Activated T-helper 2 cell treated with anti-CD3 and anti-CD28 coated beads, Interferon-gamma antibody, Interleukin-2, Interleukin-4, amounts not matched to agents 10 μg/mL and 5 μg/mL and 100 μg/mL, durations not matched to agents 14 hours and 24 hours and 36 hours (primary cell): ENCODE results near the gene HTATSF1. TPM values are rescaled to one million over a fixed set of nuclear protein-coding genes. Genes with fewer than 3 reads are reported as not detected.

Experiments
- DNase-seq: peaks from one replicate; pipeline ENCODE4 v3.0.0; 2021; ENCODE audit warnings: low spot score
- H3K27ac Mint-ChIP-seq: one replicate; pipeline ENCODE4 v1.8.0; 2021; ENCODE audit warnings: mixed read lengths
- H3K27me3 Mint-ChIP-seq: one replicate; pipeline ENCODE4 v1.8.0; 2021; ENCODE audit warnings: low read depth, mixed read lengths
- H3K36me3 Mint-ChIP-seq: one replicate; pipeline ENCODE4 v1.8.0; 2021; ENCODE audit warnings: low read depth, mixed read lengths
- H3K4me1 Mint-ChIP-seq: one replicate; pipeline ENCODE4 v1.8.0; 2021; ENCODE audit warnings: low read depth, mixed read lengths
- H3K4me3 Mint-ChIP-seq: one replicate; pipeline ENCODE4 v1.8.0; 2021; ENCODE audit warnings: low read depth, mild to moderate bottlenecking, moderate library complexity, mixed read lengths
- H3K9me3 Mint-ChIP-seq: one replicate; pipeline ENCODE4 v1.8.0; 2021; ENCODE audit warnings: mixed read lengths
- intact Hi-C: fragments of 100-400 bp; cut with micrococcal nuclease; formaldehyde crosslinking; loops from one replicate; pipeline ENCODE4 v1.15.1; 2023
- total RNA-seq: library from RNA; stranded (reverse); gene quantifications from 2 replicates; pipeline ENCODE4 v1.2.3, GENCODE V29; 2022

HTATSF1 gene
- total RNA-seq, 1 donor from 2014 or later, result 47.3 TPM

GRCh38 chrX:136525738-136526606, 28.6 kb downstream of the HTATSF1 start:
- Mint-ChIP-seq H3K36me3 (no peaks in the 10 kb centered on the region), H3K4me1 (peaks cover 5% of the 10 kb centered on the region), H3K27ac (no peak overlapping the region), H3K4me3 (no peak overlapping the region), H3K9me3 (no peaks in the 10 kb centered on the region), H3K27me3 (peaks cover 2% of the 10 kb centered on the region)
- no peak for DNase-seq
- intact Hi-C loops, result no loop called here

- intact Hi-C loops, result no loop called here
- no peak for DNase-seq
- Mint-ChIP-seq H3K27ac (no peak overlapping the region), H3K27me3 (peaks cover 8% of the 10 kb centered on the region), H3K4me1 (peaks cover 2% of the 10 kb centered on the region), H3K4me3 (no peak overlapping the region), H3K9me3 (no peaks in the 10 kb centered on the region), H3K36me3 (no peaks in the 10 kb centered on the region)
These were observed 31.4 kb downstream of the HTATSF1 start for GRCh38 chrX:136528645-136529315.

GRCh38 chrX:136529795-136530194, 32.4 kb downstream of the HTATSF1 start:
- H3K27ac Mint-ChIP-seq, result no peak overlapping the region
- intact Hi-C loops, result no loop called here
- H3K4me1 Mint-ChIP-seq, result peaks cover 2% of the 10 kb centered on the region
- no peak for DNase-seq
- H3K36me3 Mint-ChIP-seq, result no peaks in the 10 kb centered on the region
- H3K27me3 Mint-ChIP-seq, result peaks cover 8% of the 10 kb centered on the region
- H3K9me3 Mint-ChIP-seq, result no peaks in the 10 kb centered on the region
- no peak overlapping the region for H3K4me3 Mint-ChIP-seq

- Mint-ChIP-seq H3K4me1 (peaks cover 2% of the 10 kb centered on the region), H3K4me3 (no peak within 1 kb of the TSS), H3K27ac (no peak within 1 kb of the TSS), H3K36me3 (no peaks in the 10 kb centered on the region), H3K9me3 (no peaks in the 10 kb centered on the region), H3K27me3 (peaks cover 11% of the 10 kb centered on the region)
- DNase-seq, result no peak
- intact Hi-C loops, result no loop called here
These were observed 34.6 kb downstream of the HTATSF1 start, which contains the start of gene VGLL1 for GRCh38 chrX:136531951-136532350. TSS of gene VGLL1 (plus strand) at chrX:136532215. CDS start at chrX:136536021, 3,806 bp downstream.

- H3K4me1 Mint-ChIP-seq, result peaks cover 6% of the 10 kb centered on the region
- DNase-seq, result no peak
- H3K9me3 Mint-ChIP-seq, result no peaks in the 10 kb centered on the region
- no peak overlapping the region for H3K27ac Mint-ChIP-seq
- H3K4me3 Mint-ChIP-seq, result no peak overlapping the region
- intact Hi-C loops, result no loop called here
- no peaks in the 10 kb centered on the region for H3K36me3 Mint-ChIP-seq
- H3K27me3 Mint-ChIP-seq, result peaks cover 9% of the 10 kb centered on the region
These were observed 36.7 kb downstream of the HTATSF1 start for GRCh38 chrX:136534131-136534530.

GRCh38 chrX:136538811-136539210, 41.4 kb downstream of the HTATSF1 start:
- DNase-seq, result no peak
- peaks cover 8% of the 10 kb centered on the region for H3K4me1 Mint-ChIP-seq
- no peak overlapping the region for H3K27ac Mint-ChIP-seq
- intact Hi-C loops, result no loop called here
- no peak overlapping the region for H3K4me3 Mint-ChIP-seq
- peaks cover 9% of the 10 kb centered on the region for H3K27me3 Mint-ChIP-seq
- no peaks in the 10 kb centered on the region for H3K36me3 Mint-ChIP-seq
- no peaks in the 10 kb centered on the region for H3K9me3 Mint-ChIP-seq

- no peak overlapping the region for H3K27ac Mint-ChIP-seq
- intact Hi-C loops, result no loop called here
- no peak for DNase-seq
- no peak overlapping the region for H3K4me3 Mint-ChIP-seq
- H3K4me1 Mint-ChIP-seq, result peaks cover 15% of the 10 kb centered on the region
- H3K27me3 Mint-ChIP-seq, result peaks cover 9% of the 10 kb centered on the region
- H3K36me3 Mint-ChIP-seq, result no peaks in the 10 kb centered on the region
- H3K9me3 Mint-ChIP-seq, result no peaks in the 10 kb centered on the region
These were observed 42.8 kb downstream of the HTATSF1 start for GRCh38 chrX:136540226-136540625.

- Mint-ChIP-seq H3K9me3 (no peaks in the 10 kb centered on the region), H3K36me3 (no peaks in the 10 kb centered on the region), H3K4me1 (peaks cover 23% of the 10 kb centered on the region), H3K4me3 (no peak overlapping the region), H3K27me3 (peaks cover 9% of the 10 kb centered on the region), H3K27ac (no peak overlapping the region)
- intact Hi-C loops, result no loop called here
- DNase-seq, result no peak
These were observed 43.9 kb downstream of the HTATSF1 start for GRCh38 chrX:136541294-136541693.

GRCh38 chrX:136542281-136542680, 44.9 kb downstream of the HTATSF1 start:
- no peak overlapping the region for H3K27ac Mint-ChIP-seq
- H3K4me1 Mint-ChIP-seq, result peaks cover 33% of the 10 kb centered on the region
- intact Hi-C loops, result no loop called here
- H3K4me3 Mint-ChIP-seq, result no peak overlapping the region
- DNase-seq, result no peak
- peaks cover 6% of the 10 kb centered on the region for H3K27me3 Mint-ChIP-seq
- no peaks in the 10 kb centered on the region for H3K36me3 Mint-ChIP-seq
- H3K9me3 Mint-ChIP-seq, result no peaks in the 10 kb centered on the region

- peak; percentile 8 for DNase-seq
- Mint-ChIP-seq H3K9me3 (no peaks in the 10 kb centered on the region), H3K27ac (peak overlapping the region; percentile 60), H3K4me1 (peaks cover 34% of the 10 kb centered on the region), H3K36me3 (no peaks in the 10 kb centered on the region), H3K4me3 (no peak overlapping the region), H3K27me3 (no peaks in the 10 kb centered on the region)
- intact Hi-C loops, result no loop called here
These were observed 49.0 kb downstream of the HTATSF1 start for GRCh38 chrX:136546371-136546781.

GRCh38 chrX:136549226-136549625, 51.8 kb downstream of the HTATSF1 start:
- Mint-ChIP-seq H3K4me3 (no peak overlapping the region), H3K9me3 (no peaks in the 10 kb centered on the region), H3K36me3 (no peaks in the 10 kb centered on the region), H3K27ac (no peak overlapping the region), H3K27me3 (no peaks in the 10 kb centered on the region), H3K4me1 (peaks cover 30% of the 10 kb centered on the region)
- intact Hi-C loops, result no loop called here
- DNase-seq, result no peak

GRCh38 chrX:136551410-136551809, 54.0 kb downstream of the HTATSF1 start:
- Mint-ChIP-seq H3K4me1 (peaks cover 14% of the 10 kb centered on the region), H3K36me3 (no peaks in the 10 kb centered on the region), H3K27ac (no peak overlapping the region), H3K9me3 (no peaks in the 10 kb centered on the region), H3K4me3 (no peak overlapping the region), H3K27me3 (no peaks in the 10 kb centered on the region)
- DNase-seq, result no peak
- intact Hi-C loops, result no loop called here

GRCh38 chrX:136555694-136556093, 58.3 kb downstream of the HTATSF1 start:
- no peaks in the 10 kb centered on the region for H3K9me3 Mint-ChIP-seq
- intact Hi-C loops, result no loop called here
- no peaks in the 10 kb centered on the region for H3K4me1 Mint-ChIP-seq
- no peak overlapping the region for H3K27ac Mint-ChIP-seq
- no peaks in the 10 kb centered on the region for H3K36me3 Mint-ChIP-seq
- peaks cover 16% of the 10 kb centered on the region for H3K27me3 Mint-ChIP-seq
- no peak overlapping the region for H3K4me3 Mint-ChIP-seq
- DNase-seq, result no peak
